Neural cell (in vitro differentiated cells): ENCODE measurements around the gene IMMP2L. TPM values are rescaled to one million over a fixed set of nuclear protein-coding genes. Genes with fewer than 3 reads are reported as not detected.

ENCODE experiments used
- H2AFZ ChIP-seq: fragments of 200-600, 300-800 bp; sonication (generic), shearing (Covaris generic); 2 replicates; pipeline ENCODE4 v1.6.0; 2014; ENCODE audit warnings: low read depth, mild to moderate bottlenecking, antibody characterized with exemption, low read length, moderate library complexity
- H3F3A ChIP-seq: fragments of 200-600 bp; shearing (Covaris generic); 2 replicates; pipeline ENCODE4 v1.6.1; 2016; ENCODE audit warnings: mild to moderate bottlenecking, moderate library complexity, mixed read lengths, antibody characterized with exemption, low read length; ENCODE audit not compliant: insufficient read depth, poor library complexity, severe bottlenecking
- H3K27ac ChIP-seq: fragments of 200-600, 300-800 bp; sonication (generic), shearing (Covaris generic); 2 replicates; pipeline ENCODE4 v1.5.1; 2014; ENCODE audit warnings: mild to moderate bottlenecking, low read length, moderate library complexity
- H3K27me3 ChIP-seq: fragments of 300-800, 200-600 bp; sonication (generic), shearing (Covaris generic); 2 replicates; pipeline ENCODE4 v1.6.0; 2014; ENCODE audit warnings: mild to moderate bottlenecking, low read depth, low read length, moderate library complexity; ENCODE audit not compliant: insufficient read depth
- H3K36me3 ChIP-seq: fragments of 300-800, 200-600 bp; sonication (generic), shearing (Covaris generic); 2 replicates; pipeline ENCODE4 v1.5.1; 2014; ENCODE audit warnings: mild to moderate bottlenecking, antibody characterized with exemption, low read length, moderate library complexity; ENCODE audit not compliant: insufficient read depth
- H3K4me2 ChIP-seq: fragments of 300-800, 200-600 bp; sonication (generic), shearing (Covaris generic); 2 replicates; pipeline ENCODE4 v1.6.0; 2014; ENCODE audit warnings: mild to moderate bottlenecking, low read length
- H3K4me3 ChIP-seq: fragments of 300-800, 200-600 bp; sonication (generic), shearing (Covaris generic); 2 replicates; pipeline ENCODE4 v1.5.1; 2014; ENCODE audit warnings: mild to moderate bottlenecking, low read length, moderate library complexity
- H3K79me2 ChIP-seq: fragments of 200-600 bp; shearing (Covaris generic); replicated peaks from 2 replicates; pipeline ENCODE4 v1.6.0; 2014; ENCODE audit warnings: mild to moderate bottlenecking, low read length, moderate library complexity; ENCODE audit not compliant: insufficient read depth
- H3K9ac ChIP-seq: fragments of 300-800, 200-600 bp; sonication (generic), shearing (Covaris generic); 2 replicates; pipeline ENCODE4 v1.6.1; 2016; ENCODE audit warnings: mild to moderate bottlenecking, low read length, mixed read lengths
- H3K9me2 ChIP-seq: fragments of 200-600 bp; shearing (Covaris generic); 2 replicates; pipeline ENCODE4 v1.6.1; 2016; ENCODE audit warnings: mild to moderate bottlenecking, low read length, mixed read lengths; ENCODE audit not compliant: insufficient read depth
- H3K9me3 ChIP-seq: fragments of 200-600, 300-800 bp; sonication (generic), shearing (Covaris generic); 2 replicates; pipeline ENCODE4 v1.6.1; 2016; ENCODE audit warnings: mild to moderate bottlenecking, mixed run types, low read length, moderate library complexity, mixed read lengths
- H4K20me1 ChIP-seq: fragments of 200-600 bp; shearing (Covaris generic); 2 replicates; pipeline ENCODE4 v1.6.1; 2016; ENCODE audit warnings: mild to moderate bottlenecking, mixed run types; ENCODE audit not compliant: insufficient read depth
- EP300 ChIP-seq: fragments of 450-650 bp; conservative IDR thresholded peaks from 2 replicates; pipeline ENCODE4 v1.6.1; 2014; ENCODE audit warnings: antibody characterized with exemption, mild to moderate bottlenecking, moderate library complexity; ENCODE audit not compliant: poor library complexity, severe bottlenecking
- EZH2 ChIP-seq: fragments of 200-600, 300-800 bp; shearing (Covaris generic), sonication (generic); IDR thresholded peaks from 2 replicates; pipeline ENCODE4 v1.6.1; 2014; ENCODE audit warnings: antibody characterized with exemption, low read length, borderline replicate concordance, mild to moderate bottlenecking; ENCODE audit not compliant: insufficient read depth, poor library complexity, severe bottlenecking
- MXI1 ChIP-seq: fragments of 450-650 bp; conservative IDR thresholded peaks from 2 replicates; pipeline ENCODE4 v1.6.1; 2014; ENCODE audit warnings: antibody characterized with exemption, mild to moderate bottlenecking; ENCODE audit not compliant: poor library complexity, severe bottlenecking
- POLR2AphosphoS5 ChIP-seq: IDR thresholded peaks from 2 replicates; pipeline ENCODE4 v1.6.1; 2012
- RAD21 ChIP-seq: fragments of 450-650 bp; conservative IDR thresholded peaks from 2 replicates; pipeline ENCODE4 v1.6.1; 2014; ENCODE audit warnings: antibody characterized with exemption, mild to moderate bottlenecking, moderate library complexity
- SMC3 ChIP-seq: fragments of 450-650 bp; conservative IDR thresholded peaks from 2 replicates; pipeline ENCODE4 v1.6.1; 2014; ENCODE audit warnings: antibody characterized with exemption, mild to moderate bottlenecking, moderate library complexity; ENCODE audit not compliant: poor library complexity
- TAF1 ChIP-seq: IDR thresholded peaks from 2 replicates; pipeline ENCODE4 v1.6.1; 2012; ENCODE audit warnings: low read depth
- polyA plus RNA-seq: library from polyadenylated mRNA; depleted of rRNA; stranded (reverse); fragments of >200 nt; gene quantifications from 2 replicates; pipeline ENCODE4 v1.2.3, GENCODE V29; 2014
- TF ChIP-seq, protein P1 (sequence below): fragments of 450-650 bp; IDR thresholded peaks from 2 replicates; pipeline ENCODE4 v1.5.1; 2014; ENCODE audit warnings: antibody characterized with exemption, mild to moderate bottlenecking, moderate library complexity; ENCODE audit not compliant: poor library complexity, severe bottlenecking
- TF ChIP-seq, protein P2 (sequence below): IDR thresholded peaks from 2 replicates; pipeline ENCODE4 v1.6.1; 2012; ENCODE audit warnings: borderline replicate concordance

The IMMP2L gene
- polyA plus RNA-seq, 1 donor from 2014 or later = 9.7 TPM

DNA sequence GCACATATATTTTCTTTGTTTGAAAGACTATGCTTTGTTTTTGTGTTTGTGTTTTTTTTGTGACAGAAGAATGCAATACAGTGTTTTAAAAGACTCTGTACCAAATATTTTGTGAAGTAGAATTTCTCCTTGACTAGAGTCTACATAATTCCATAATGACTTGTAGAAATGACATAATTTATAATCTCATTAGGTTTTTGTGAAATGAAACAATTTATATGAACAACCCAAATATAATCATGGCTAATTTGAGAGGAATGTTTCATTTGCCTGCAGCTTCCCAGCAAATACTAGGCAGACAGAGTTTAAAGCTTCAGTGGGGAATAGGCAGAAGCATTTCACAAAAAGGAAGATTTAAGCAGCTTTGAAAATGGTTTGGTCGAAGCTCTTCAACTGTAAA is 686.9 kb downstream of the IMMP2L start:
- no peaks in the 10 kb centered on the region for H3F3A ChIP-seq

DNA sequence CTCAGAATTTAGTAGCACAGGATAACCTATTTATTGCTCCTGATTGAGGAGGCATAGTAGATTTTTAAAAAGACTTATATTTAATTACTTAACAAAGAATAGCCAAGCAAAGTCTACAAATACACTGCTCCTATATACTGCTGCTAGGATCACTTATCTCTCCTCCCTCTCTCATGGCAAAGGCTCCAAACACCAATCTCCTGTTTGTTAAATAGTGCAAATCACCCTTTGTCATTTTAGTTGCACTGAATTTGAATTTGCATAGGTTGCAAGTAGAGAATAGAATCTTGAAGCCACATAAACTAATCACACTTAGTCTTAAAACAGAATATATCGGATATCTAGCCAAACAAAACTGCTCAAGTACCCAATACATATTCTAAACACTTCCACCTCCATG is 690.4 kb downstream of the IMMP2L start:
- Histone ChIP-seq H3K27ac (no peak overlapping the region), H3K27me3 (no peaks in the 10 kb centered on the region), H3K9me3 (no peaks in the 10 kb centered on the region), H3F3A (no peaks in the 10 kb centered on the region), H3K4me3 (no peak overlapping the region), H3K36me3 (no peaks in the 10 kb centered on the region), H4K20me1 (no peaks in the 10 kb centered on the region), H3K9me2 (no peaks in the 10 kb centered on the region), H3K9ac (no peak overlapping the region), H3K4me2 (no peak overlapping the region), H3K79me2 (no peaks in the 10 kb centered on the region), H2AFZ (no peak overlapping the region)
- TF ChIP-seq SMC3 (no peak), RAD21 (no peak), POLR2AphosphoS5 (no peak), MXI1 (no peak), EP300 (no peak), EZH2 (no peak), TAF1 (no peak)
- TF ChIP-seq, protein P1, sequence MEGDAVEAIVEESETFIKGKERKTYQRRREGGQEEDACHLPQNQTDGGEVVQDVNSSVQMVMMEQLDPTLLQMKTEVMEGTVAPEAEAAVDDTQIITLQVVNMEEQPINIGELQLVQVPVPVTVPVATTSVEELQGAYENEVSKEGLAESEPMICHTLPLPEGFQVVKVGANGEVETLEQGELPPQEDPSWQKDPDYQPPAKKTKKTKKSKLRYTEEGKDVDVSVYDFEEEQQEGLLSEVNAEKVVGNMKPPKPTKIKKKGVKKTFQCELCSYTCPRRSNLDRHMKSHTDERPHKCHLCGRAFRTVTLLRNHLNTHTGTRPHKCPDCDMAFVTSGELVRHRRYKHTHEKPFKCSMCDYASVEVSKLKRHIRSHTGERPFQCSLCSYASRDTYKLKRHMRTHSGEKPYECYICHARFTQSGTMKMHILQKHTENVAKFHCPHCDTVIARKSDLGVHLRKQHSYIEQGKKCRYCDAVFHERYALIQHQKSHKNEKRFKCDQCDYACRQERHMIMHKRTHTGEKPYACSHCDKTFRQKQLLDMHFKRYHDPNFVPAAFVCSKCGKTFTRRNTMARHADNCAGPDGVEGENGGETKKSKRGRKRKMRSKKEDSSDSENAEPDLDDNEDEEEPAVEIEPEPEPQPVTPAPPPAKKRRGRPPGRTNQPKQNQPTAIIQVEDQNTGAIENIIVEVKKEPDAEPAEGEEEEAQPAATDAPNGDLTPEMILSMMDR = no peak
- TF ChIP-seq, protein P2, sequence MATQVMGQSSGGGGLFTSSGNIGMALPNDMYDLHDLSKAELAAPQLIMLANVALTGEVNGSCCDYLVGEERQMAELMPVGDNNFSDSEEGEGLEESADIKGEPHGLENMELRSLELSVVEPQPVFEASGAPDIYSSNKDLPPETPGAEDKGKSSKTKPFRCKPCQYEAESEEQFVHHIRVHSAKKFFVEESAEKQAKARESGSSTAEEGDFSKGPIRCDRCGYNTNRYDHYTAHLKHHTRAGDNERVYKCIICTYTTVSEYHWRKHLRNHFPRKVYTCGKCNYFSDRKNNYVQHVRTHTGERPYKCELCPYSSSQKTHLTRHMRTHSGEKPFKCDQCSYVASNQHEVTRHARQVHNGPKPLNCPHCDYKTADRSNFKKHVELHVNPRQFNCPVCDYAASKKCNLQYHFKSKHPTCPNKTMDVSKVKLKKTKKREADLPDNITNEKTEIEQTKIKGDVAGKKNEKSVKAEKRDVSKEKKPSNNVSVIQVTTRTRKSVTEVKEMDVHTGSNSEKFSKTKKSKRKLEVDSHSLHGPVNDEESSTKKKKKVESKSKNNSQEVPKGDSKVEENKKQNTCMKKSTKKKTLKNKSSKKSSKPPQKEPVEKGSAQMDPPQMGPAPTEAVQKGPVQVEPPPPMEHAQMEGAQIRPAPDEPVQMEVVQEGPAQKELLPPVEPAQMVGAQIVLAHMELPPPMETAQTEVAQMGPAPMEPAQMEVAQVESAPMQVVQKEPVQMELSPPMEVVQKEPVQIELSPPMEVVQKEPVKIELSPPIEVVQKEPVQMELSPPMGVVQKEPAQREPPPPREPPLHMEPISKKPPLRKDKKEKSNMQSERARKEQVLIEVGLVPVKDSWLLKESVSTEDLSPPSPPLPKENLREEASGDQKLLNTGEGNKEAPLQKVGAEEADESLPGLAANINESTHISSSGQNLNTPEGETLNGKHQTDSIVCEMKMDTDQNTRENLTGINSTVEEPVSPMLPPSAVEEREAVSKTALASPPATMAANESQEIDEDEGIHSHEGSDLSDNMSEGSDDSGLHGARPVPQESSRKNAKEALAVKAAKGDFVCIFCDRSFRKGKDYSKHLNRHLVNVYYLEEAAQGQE = no peak

More for the DNA sequence above, 686.9 kb downstream of the IMMP2L start:
- Histone ChIP-seq H3K4me3 (no peak overlapping the region), H3K79me2 (no peaks in the 10 kb centered on the region), H3K4me2 (no peak overlapping the region), H3K9me3 (no peaks in the 10 kb centered on the region), H3K9ac (no peak overlapping the region), H3K27me3 (no peaks in the 10 kb centered on the region), H3K36me3 (no peaks in the 10 kb centered on the region), H4K20me1 (no peaks in the 10 kb centered on the region), H2AFZ (no peak overlapping the region), H3K9me2 (no peaks in the 10 kb centered on the region), H3K27ac (no peak overlapping the region)
- TF ChIP-seq, protein P2 = no peak
- no peak for TF ChIP-seq EZH2
- TF ChIP-seq POLR2AphosphoS5 = no peak
- no peak for TF ChIP-seq SMC3
- TF ChIP-seq TAF1 = no peak
- TF ChIP-seq, protein P1 = no peak
- TF ChIP-seq MXI1 = no peak
- TF ChIP-seq RAD21 = no peak
- no peak for TF ChIP-seq EP300
